AG09309 (cell line): ENCODE measurements around the gene MAGI1.

Experiments used
- DNase-seq: peaks from one replicate; pipeline ENCODE4 v3.0.0-alpha.2; 2010; ENCODE audit warnings: low read depth
- H3K4me3 ChIP-seq: 2 replicates; pipeline ENCODE4 v1.5.1; 2011; ENCODE audit warnings: mild to moderate bottlenecking, low read depth, low read length, moderate library complexity; ENCODE audit not compliant: control insufficient read depth
- CTCF ChIP-seq: IDR thresholded peaks from 2 replicates; pipeline ENCODE4 v1.5.1; 2011; ENCODE audit warnings: mild to moderate bottlenecking, low read depth, low read length, inconsistent platforms; ENCODE audit not compliant: insufficient read depth, control insufficient read depth; ENCODE audit errors: missing control alignments

The MAGI1 gene

GRCh38 chr3:66038726-66039589 is at the start of gene MAGI1:
Gene MAGI1 (minus strand): TSS chr3:66038918. CDS start chr3:66038308, 610 bp downstream.
- H3K4me3 ChIP-seq: peak within 1 kb of the TSS; percentile 89
- peak; percentile 89 for DNase-seq
- TF ChIP-seq CTCF: no peak

- no peak for TF ChIP-seq CTCF
- DNase-seq: no peak
- no peak overlapping the region for H3K4me3 ChIP-seq
Measured at GRCh38 chr3:66083784-66084213, 45.1 kb upstream of the MAGI1 start.

- TF ChIP-seq CTCF: no peak
- no peak for DNase-seq
- H3K4me3 ChIP-seq: no peak overlapping the region
Measured at GRCh38 chr3:66083096-66083678, 44.5 kb upstream of the MAGI1 start.

- no peak for TF ChIP-seq CTCF
- DNase-seq: no peak
- no peak overlapping the region for H3K4me3 ChIP-seq
Measured at GRCh38 chr3:66082679-66083078, 44.0 kb upstream of the MAGI1 start.

GRCh38 chr3:66080167-66080566 is 41.4 kb upstream of the MAGI1 start:
- H3K4me3 ChIP-seq: no peak overlapping the region
- no peak for TF ChIP-seq CTCF
- no peak for DNase-seq

- H3K4me3 ChIP-seq: no peak overlapping the region
- no peak for TF ChIP-seq CTCF
- no peak for DNase-seq
Measured at GRCh38 chr3:66077973-66078372, 39.3 kb upstream of the MAGI1 start.
